Measurements from ENCODE around the gene CD34.

The CD34 gene

GRCh38 chr1:207832796-207833195 lies 78.1 kb downstream of the CD34 start:
- DNase-seq (ENCODE audit: low spot score) = no peak

- DNase-seq (ENCODE audit: low spot score) = no peak
These were observed 79.2 kb downstream of the CD34 start for GRCh38 chr1:207831517-207832327.

Data from cerebellar cortex (tissue), 1 donor.